SU-DHL-6 (cell line): ENCODE measurements around the gene SLC51A.

Experiments
- H2AFZ ChIP-seq: fragments of 200-600 bp; sonication (generic); 2 replicates; pipeline ENCODE4 v1.6.1; 2014; ENCODE audit warnings: low read depth, mild to moderate bottlenecking, moderate library complexity, mixed read lengths, antibody characterized with exemption, low read length; ENCODE audit not compliant: severe bottlenecking
- H3F3A ChIP-seq: fragments of 200-600 bp; shearing (Covaris generic); 2 replicates; pipeline ENCODE4 v1.6.0; 2016; ENCODE audit warnings: antibody characterized with exemption, mild to moderate bottlenecking; ENCODE audit not compliant: insufficient read depth
- H3K27ac ChIP-seq: fragments of 200-600 bp; sonication (generic); 2 replicates; pipeline ENCODE4 v1.5.1; 2016; ENCODE audit warnings: low read depth, mild to moderate bottlenecking, low read length, moderate library complexity, mixed read lengths
- H3K27me3 ChIP-seq: fragments of 200-600 bp; sonication (generic), shearing (Covaris generic); 2 replicates; pipeline ENCODE4 v1.6.0; 2014; ENCODE audit warnings: mild to moderate bottlenecking, low read length
- H3K36me3 ChIP-seq: fragments of 200-600 bp; sonication (generic); 2 replicates; pipeline ENCODE4 v1.6.1; 2014; ENCODE audit warnings: mild to moderate bottlenecking, low read length, mixed read lengths
- H3K4me2 ChIP-seq: fragments of 300-600, 200-600 bp; shearing (Covaris generic), sonication (generic); 2 replicates; pipeline ENCODE4 v1.6.0; 2014; ENCODE audit warnings: low read length, low read depth, mild to moderate bottlenecking; ENCODE audit not compliant: poor library complexity, severe bottlenecking
- H3K4me3 ChIP-seq: fragments of 200-600 bp; sonication (generic); 2 replicates; pipeline ENCODE4 v1.5.1; 2014; ENCODE audit warnings: antibody characterized with exemption, low read length, mild to moderate bottlenecking, mixed read lengths; ENCODE audit not compliant: insufficient read depth, poor library complexity, severe bottlenecking
- H3K79me2 ChIP-seq: fragments of 200-600 bp; sonication (generic); 2 replicates; pipeline ENCODE4 v1.6.1; 2014; ENCODE audit warnings: mild to moderate bottlenecking, low read length, moderate library complexity; ENCODE audit not compliant: insufficient read depth
- H3K9ac ChIP-seq: fragments of 200-600 bp; sonication (generic); 2 replicates; pipeline ENCODE4 v1.7.0; 2014; ENCODE audit warnings: mild to moderate bottlenecking, low read length
- H3K9me2 ChIP-seq: fragments of 200-600 bp; sonication (generic); replicated peaks from 2 replicates; pipeline ENCODE4 v1.6.1; 2014; ENCODE audit warnings: low read length; ENCODE audit not compliant: insufficient read depth
- H3K9me3 ChIP-seq: fragments of 200-600 bp; sonication (generic); 2 replicates; pipeline ENCODE4 v1.6.1; 2014; ENCODE audit warnings: low read length, mixed read lengths; ENCODE audit not compliant: insufficient read depth
- H4K20me1 ChIP-seq: fragments of 200-600 bp; sonication (generic); 2 replicates; pipeline ENCODE4 v1.6.1; 2014; ENCODE audit warnings: low read depth, mild to moderate bottlenecking, antibody characterized with exemption, low read length, moderate library complexity, mixed read lengths
- EZH2phosphoT487 ChIP-seq: fragments of 200-600 bp; sonication (generic), shearing (Covaris generic); conservative IDR thresholded peaks from 2 replicates; pipeline ENCODE4 v1.6.1; 2018; ENCODE audit warnings: mild to moderate bottlenecking, antibody characterized with exemption, low read length, moderate library complexity, mixed read lengths
- TF ChIP-seq, protein P1 (sequence below): fragments of 200-600 bp; sonication (generic); IDR thresholded peaks from one replicate; pipeline ENCODE4 v1.5.1; 2017; ENCODE audit warnings: antibody characterized with exemption, mild to moderate bottlenecking, low read length, moderate library complexity; ENCODE audit not compliant: insufficient read depth, poor library complexity, severe bottlenecking

SLC51A gene

DNA sequence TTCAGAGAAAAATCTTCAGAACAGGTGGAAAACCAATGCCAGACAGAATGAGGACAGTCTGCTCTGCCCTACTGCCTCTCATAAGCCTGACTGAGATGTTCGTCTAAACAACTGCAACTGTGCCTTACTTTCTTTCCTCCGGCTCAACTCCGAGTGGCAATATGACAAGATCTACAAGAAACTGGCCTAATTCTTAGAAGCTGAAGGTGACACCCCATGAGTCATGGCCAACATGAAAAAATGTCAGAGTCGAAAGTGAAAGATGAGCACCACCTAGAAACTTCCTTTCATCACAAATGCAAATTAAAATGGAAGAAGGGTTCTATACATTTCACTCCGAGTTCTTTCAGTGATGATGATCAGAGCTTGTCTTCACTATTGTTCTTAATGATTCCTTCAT is 58.3 kb downstream of the SLC51A start:
- Histone ChIP-seq H3K9me3 (peaks cover 12% of the 10 kb centered on the region), H3K9ac (no peak overlapping the region), H3K4me3 (no peak overlapping the region), H4K20me1 (no peaks in the 10 kb centered on the region), H3K27me3 (no peaks in the 10 kb centered on the region), H3K79me2 (peaks cover 14% of the 10 kb centered on the region), H2AFZ (no peak overlapping the region), H3F3A (no peaks in the 10 kb centered on the region), H3K36me3 (peaks cover 5% of the 10 kb centered on the region; the same call in 1 of the 2 replicates), H3K9me2 (no peaks in the 10 kb centered on the region), H3K4me2 (no peak overlapping the region), H3K27ac (no peak overlapping the region)
- no peak for TF ChIP-seq EZH2phosphoT487

DNA sequence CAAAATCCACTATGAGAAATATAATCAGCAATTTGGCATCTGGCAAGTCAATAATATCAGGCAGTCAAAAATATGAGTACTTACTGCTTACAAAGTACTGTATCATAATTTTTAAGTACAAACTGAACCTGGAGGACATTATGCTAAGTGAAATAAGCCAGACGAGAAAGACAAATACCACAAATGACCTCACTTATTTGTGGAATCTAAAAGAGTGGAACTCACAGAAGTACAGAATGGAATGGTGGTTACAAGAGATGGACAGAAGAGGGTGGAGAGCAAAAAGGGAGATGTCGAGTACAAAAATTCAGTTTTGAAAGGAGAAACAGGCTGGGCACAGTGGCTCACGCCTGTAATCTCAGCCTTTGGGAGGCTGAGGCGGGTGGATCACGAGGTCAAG is 58.8 kb downstream of the SLC51A start:
- Histone ChIP-seq H3K4me3 (no peak overlapping the region), H3K27me3 (no peaks in the 10 kb centered on the region), H3K27ac (no peak overlapping the region), H3K9me2 (no peaks in the 10 kb centered on the region), H3K9ac (no peak overlapping the region), H3F3A (no peaks in the 10 kb centered on the region), H3K36me3 (peaks cover 5% of the 10 kb centered on the region; the same call in 1 of the 2 replicates), H3K79me2 (peaks cover 14% of the 10 kb centered on the region), H4K20me1 (no peaks in the 10 kb centered on the region), H2AFZ (no peak overlapping the region), H3K4me2 (no peak overlapping the region), H3K9me3 (peaks cover 12% of the 10 kb centered on the region)
- no peak for TF ChIP-seq EZH2phosphoT487
- TF ChIP-seq, protein P1, sequence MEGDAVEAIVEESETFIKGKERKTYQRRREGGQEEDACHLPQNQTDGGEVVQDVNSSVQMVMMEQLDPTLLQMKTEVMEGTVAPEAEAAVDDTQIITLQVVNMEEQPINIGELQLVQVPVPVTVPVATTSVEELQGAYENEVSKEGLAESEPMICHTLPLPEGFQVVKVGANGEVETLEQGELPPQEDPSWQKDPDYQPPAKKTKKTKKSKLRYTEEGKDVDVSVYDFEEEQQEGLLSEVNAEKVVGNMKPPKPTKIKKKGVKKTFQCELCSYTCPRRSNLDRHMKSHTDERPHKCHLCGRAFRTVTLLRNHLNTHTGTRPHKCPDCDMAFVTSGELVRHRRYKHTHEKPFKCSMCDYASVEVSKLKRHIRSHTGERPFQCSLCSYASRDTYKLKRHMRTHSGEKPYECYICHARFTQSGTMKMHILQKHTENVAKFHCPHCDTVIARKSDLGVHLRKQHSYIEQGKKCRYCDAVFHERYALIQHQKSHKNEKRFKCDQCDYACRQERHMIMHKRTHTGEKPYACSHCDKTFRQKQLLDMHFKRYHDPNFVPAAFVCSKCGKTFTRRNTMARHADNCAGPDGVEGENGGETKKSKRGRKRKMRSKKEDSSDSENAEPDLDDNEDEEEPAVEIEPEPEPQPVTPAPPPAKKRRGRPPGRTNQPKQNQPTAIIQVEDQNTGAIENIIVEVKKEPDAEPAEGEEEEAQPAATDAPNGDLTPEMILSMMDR, result no peak

DNA sequence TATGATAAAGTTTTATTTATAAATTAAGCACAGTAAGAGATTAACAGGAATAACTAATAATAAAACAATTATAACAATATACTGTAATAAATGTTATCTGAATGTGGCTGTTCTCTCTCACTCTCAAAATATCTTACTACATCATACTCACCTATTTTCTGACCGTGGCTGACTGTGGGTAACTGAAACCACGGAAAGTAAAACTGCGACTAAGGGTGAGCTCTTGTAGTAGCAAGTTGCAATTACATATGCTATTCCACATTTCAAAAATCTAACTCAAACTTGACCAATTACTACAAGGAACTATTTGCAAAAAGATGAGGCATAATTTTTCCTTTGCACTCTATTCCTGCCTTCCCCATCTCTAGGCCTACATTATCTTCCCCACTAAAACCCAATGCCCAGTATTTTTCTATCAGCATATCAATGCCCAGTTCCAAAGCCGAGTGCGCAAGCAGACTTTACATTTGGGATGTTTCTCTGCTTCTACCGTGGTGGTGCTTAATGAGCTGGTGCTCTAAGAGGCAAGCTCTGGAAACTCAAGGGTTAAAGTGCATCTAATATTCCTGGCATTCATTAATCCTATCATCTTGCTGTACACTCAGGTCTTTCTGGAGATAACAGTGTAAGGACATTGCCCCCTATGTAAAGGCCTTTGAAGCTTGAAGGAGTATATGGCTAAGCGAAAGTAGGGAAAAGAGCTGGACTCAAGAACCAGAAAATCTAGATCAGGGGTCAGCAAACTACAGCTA is 64.5 kb downstream of the SLC51A start:
- Histone ChIP-seq H4K20me1 (no peaks in the 10 kb centered on the region), H3K27ac (no peak overlapping the region), H3K9me3 (no peaks in the 10 kb centered on the region), H3K27me3 (no peaks in the 10 kb centered on the region), H3K4me3 (no peak overlapping the region), H3K4me2 (no peak overlapping the region), H3K9ac (no peak overlapping the region), H2AFZ (no peak overlapping the region), H3K79me2 (peaks cover 9% of the 10 kb centered on the region), H3K9me2 (no peaks in the 10 kb centered on the region), H3K36me3 (no peaks in the 10 kb centered on the region), H3F3A (no peaks in the 10 kb centered on the region)
- TF ChIP-seq, protein P1, result no peak
- TF ChIP-seq EZH2phosphoT487, result no peak

DNA sequence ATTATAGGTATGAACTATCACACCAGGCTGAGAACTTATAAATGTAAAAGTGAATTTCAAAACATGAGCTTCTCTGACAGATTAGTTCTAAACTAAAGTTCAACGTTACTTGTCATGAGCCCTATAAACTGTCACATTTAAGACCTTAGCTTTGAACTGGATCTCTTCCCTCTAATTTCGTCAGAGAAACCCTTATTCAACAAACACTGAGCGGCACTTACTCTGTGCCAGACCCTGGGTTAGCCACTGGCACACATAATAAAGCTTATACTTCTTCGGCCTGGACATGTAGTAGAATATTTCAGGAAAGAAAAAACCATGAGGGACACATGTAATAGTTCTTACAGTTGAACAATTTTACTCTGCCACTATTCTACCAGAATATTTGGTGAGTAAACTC is 65.6 kb downstream of the SLC51A start:
- H3K36me3 ChIP-seq, result no peaks in the 10 kb centered on the region
- no peak overlapping the region for H2AFZ ChIP-seq
- no peaks in the 10 kb centered on the region for H3K9me2 ChIP-seq
- TF ChIP-seq, protein P1, result no peak
- TF ChIP-seq EZH2phosphoT487, result no peak
- H3K27me3 ChIP-seq, result no peaks in the 10 kb centered on the region
- H4K20me1 ChIP-seq, result no peaks in the 10 kb centered on the region
- H3K27ac ChIP-seq, result no peak overlapping the region
- peaks cover 9% of the 10 kb centered on the region for H3K79me2 ChIP-seq
- no peak overlapping the region for H3K9ac ChIP-seq
- no peak overlapping the region for H3K4me2 ChIP-seq
- H3F3A ChIP-seq, result no peaks in the 10 kb centered on the region
- H3K9me3 ChIP-seq, result no peaks in the 10 kb centered on the region
- H3K4me3 ChIP-seq, result no peak overlapping the region
